SU-DHL-6 (cell line): Measurements from ENCODE around the gene CXCL8.

Experiments
- EZH2phosphoT487 ChIP-seq: fragments of 200-600 bp; sonication (generic), shearing (Covaris generic); conservative IDR thresholded peaks from 2 replicates; pipeline ENCODE4 v1.6.1; 2018; ENCODE audit warnings: mild to moderate bottlenecking, antibody characterized with exemption, low read length, moderate library complexity, mixed read lengths
- TF ChIP-seq, protein P1 (sequence below): fragments of 200-600 bp; sonication (generic); IDR thresholded peaks from one replicate; pipeline ENCODE4 v1.5.1; 2017; ENCODE audit warnings: antibody characterized with exemption, mild to moderate bottlenecking, low read length, moderate library complexity; ENCODE audit not compliant: insufficient read depth, poor library complexity, severe bottlenecking

DNA sequence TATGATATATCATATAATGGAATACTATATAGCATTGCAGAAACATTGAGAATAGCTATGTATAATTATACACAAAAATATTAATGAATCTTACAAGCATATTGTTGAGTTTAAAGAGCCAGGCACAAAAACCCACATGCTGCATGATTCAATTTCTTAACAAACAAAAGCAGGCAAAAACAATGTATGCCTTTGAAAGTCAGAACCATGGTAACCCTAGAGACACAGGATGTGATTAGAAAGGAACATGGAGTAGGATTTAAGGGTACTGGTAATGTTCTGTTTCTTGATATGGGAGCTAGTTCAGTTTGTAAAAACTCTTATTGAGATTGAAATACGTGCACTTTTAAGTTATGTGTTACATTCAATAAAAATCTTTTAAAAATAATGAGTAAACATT is 21.5 kb downstream of the CXCL8 start:
- TF ChIP-seq EZH2phosphoT487, result no peak
- TF ChIP-seq, protein P1, sequence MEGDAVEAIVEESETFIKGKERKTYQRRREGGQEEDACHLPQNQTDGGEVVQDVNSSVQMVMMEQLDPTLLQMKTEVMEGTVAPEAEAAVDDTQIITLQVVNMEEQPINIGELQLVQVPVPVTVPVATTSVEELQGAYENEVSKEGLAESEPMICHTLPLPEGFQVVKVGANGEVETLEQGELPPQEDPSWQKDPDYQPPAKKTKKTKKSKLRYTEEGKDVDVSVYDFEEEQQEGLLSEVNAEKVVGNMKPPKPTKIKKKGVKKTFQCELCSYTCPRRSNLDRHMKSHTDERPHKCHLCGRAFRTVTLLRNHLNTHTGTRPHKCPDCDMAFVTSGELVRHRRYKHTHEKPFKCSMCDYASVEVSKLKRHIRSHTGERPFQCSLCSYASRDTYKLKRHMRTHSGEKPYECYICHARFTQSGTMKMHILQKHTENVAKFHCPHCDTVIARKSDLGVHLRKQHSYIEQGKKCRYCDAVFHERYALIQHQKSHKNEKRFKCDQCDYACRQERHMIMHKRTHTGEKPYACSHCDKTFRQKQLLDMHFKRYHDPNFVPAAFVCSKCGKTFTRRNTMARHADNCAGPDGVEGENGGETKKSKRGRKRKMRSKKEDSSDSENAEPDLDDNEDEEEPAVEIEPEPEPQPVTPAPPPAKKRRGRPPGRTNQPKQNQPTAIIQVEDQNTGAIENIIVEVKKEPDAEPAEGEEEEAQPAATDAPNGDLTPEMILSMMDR, result no peak
